ENCODE results near the gene SCYGR3. TPM values are rescaled to one million over a fixed set of nuclear protein-coding genes. Genes with fewer than 3 reads are reported as not detected.

The SCYGR3 gene
- total and polyA plus RNA-seq, 8 donors = not detected

DNA sequence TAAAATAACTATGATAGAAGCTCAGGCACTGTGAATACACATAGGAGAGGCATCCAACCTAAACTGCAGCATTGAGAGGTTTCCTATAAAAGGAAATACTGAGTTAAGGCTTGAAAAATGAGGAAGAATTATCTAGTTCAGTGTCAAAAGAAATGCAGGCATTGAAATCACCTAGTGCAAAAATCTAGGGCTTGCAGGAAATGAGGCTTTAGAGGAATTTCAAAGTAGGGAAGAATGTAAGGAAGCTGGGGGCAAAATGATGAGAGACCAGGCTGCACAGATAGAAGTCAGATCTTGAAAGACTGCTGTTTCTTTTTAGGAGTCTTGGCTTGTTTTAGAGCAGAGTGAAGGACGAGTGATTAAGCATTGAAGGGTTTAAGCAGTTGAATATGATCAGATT is 44.0 kb downstream of the SCYGR3 start:
- ATAC-seq (no peak), DNase-seq (no peak)
- no peaks in the 10 kb centered on the region for H3K36me3 ChIP-seq
- no peak overlapping the region for H3K27ac ChIP-seq
- TF ChIP-seq, protein P1, sequence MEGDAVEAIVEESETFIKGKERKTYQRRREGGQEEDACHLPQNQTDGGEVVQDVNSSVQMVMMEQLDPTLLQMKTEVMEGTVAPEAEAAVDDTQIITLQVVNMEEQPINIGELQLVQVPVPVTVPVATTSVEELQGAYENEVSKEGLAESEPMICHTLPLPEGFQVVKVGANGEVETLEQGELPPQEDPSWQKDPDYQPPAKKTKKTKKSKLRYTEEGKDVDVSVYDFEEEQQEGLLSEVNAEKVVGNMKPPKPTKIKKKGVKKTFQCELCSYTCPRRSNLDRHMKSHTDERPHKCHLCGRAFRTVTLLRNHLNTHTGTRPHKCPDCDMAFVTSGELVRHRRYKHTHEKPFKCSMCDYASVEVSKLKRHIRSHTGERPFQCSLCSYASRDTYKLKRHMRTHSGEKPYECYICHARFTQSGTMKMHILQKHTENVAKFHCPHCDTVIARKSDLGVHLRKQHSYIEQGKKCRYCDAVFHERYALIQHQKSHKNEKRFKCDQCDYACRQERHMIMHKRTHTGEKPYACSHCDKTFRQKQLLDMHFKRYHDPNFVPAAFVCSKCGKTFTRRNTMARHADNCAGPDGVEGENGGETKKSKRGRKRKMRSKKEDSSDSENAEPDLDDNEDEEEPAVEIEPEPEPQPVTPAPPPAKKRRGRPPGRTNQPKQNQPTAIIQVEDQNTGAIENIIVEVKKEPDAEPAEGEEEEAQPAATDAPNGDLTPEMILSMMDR (IDR thresholded peaks at IDR 0.05) = no peak
- no peaks in the 10 kb centered on the region for H3K27me3 ChIP-seq
- intact Hi-C loops (cut with DNase I) = no loop called here
- no peaks in the 10 kb centered on the region for H3K4me1 ChIP-seq
- no peaks in the 10 kb centered on the region for H3K9me3 ChIP-seq
- H3K4me3 ChIP-seq = no peak overlapping the region

DNA sequence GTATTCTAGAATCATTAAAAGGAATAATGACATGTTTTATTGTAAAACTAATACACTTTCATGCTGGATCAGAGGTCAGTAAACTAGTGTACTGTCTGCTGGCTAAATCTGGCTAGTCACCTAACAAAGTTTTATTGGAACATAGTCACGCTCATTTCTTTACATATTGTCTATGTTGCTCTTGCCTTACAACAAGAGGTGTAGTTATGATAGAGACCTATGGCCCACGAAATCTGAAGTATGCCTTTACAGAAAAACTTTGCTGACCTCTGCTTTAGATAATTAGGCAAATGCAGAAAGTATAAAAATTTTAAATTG is 45.8 kb downstream of the SCYGR3 start:
- no peaks in the 10 kb centered on the region for H3K9me3 ChIP-seq
- no peak overlapping the region for H3K27ac ChIP-seq
- no peaks in the 10 kb centered on the region for H3K36me3 ChIP-seq
- ATAC-seq (no peak), DNase-seq (no peak)
- no peaks in the 10 kb centered on the region for H3K4me1 ChIP-seq
- H3K4me3 ChIP-seq = no peak overlapping the region
- no peaks in the 10 kb centered on the region for H3K27me3 ChIP-seq
- TF ChIP-seq, protein P1 (IDR thresholded peaks at IDR 0.05) = no peak
- intact Hi-C loops (cut with DNase I) = no loop called here

DNA sequence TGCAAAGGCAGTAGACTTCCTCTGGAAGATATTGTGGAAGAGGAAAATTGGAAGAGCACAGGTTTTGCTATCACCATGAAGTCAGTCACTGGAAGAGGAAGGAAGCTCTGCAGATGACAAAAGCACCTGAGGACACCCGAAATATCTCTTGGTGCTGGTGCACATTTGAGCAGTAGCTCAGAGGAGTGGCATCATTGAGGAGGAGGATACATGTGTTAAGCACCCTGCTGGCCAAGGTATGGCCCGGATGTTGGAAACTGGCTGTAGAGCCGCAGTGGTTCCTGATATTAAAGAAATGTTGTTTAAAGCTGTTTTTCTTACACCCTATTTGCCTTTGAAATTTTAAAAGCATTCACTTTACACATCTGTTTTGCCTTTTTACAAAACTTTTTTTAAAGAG is 48.6 kb downstream of the SCYGR3 start:
- H3K27ac ChIP-seq = no peak overlapping the region
- intact Hi-C loops (cut with DNase I) = no loop called here
- no peaks in the 10 kb centered on the region for H3K27me3 ChIP-seq
- no peak overlapping the region for H3K4me3 ChIP-seq
- H3K9me3 ChIP-seq = no peaks in the 10 kb centered on the region
- TF ChIP-seq, protein P1 (IDR thresholded peaks at IDR 0.05) = no peak
- no peak for ATAC-seq
- peaks cover 0 to 7% of the 10 kb centered on the region in 2 donors for H3K36me3 ChIP-seq
- no peak for DNase-seq
- H3K4me1 ChIP-seq = no peaks in the 10 kb centered on the region

DNA sequence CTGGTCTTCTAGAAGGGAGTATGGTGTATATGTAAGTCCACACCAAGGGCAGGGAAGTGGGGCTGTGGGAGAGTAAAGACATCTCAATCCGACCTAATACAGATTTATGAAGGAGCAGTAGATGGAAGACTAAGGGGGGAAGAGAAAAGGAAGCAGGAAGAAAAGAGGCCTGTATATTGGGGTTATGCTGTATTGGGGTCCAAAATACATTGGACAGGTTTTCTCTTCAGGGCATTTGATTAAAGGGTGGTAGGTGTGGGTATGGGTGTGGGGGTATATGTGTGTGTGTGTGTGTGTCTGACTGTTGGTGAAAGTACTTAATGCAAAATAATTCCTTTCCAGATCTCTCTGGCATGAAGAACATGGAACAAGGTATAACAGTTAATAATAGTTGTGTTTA is 49.6 kb downstream of the SCYGR3 start:
- TF ChIP-seq, protein P1 (IDR thresholded peaks at IDR 0.05) = no peak
- H3K36me3 ChIP-seq = peaks cover 0 to 7% of the 10 kb centered on the region in 2 donors
- H3K4me3 ChIP-seq = no peak overlapping the region
- H3K27me3 ChIP-seq = no peaks in the 10 kb centered on the region
- no peaks in the 10 kb centered on the region for H3K4me1 ChIP-seq
- H3K9me3 ChIP-seq = no peaks in the 10 kb centered on the region
- ATAC-seq = no peak
- no peak for DNase-seq
- intact Hi-C loops (cut with DNase I) = no loop called here
- H3K27ac ChIP-seq = no peak overlapping the region

Other genes with a start within 250 kb of the SCYGR3 start
- gene TM4SF20, start 235.5 kb downstream of the SCYGR3 start, total RNA-seq = not detected
- gene TM4SF20, start 235.5 kb downstream of the SCYGR3 start, polyA plus RNA-seq (ENCODE audit: insufficient read length in 6 of 6) = under 1 TPM in 5 of 6 donors, not detected in 1; 0.06 to 0.14 (median 0.08) TPM
- not detected for gene SCYGR1, start 226.9 kb downstream of the SCYGR3 start, total RNA-seq
- not detected for gene SCYGR1, start 226.9 kb downstream of the SCYGR3 start, polyA plus RNA-seq (ENCODE audit: insufficient read length in 6 of 6)
- 100 to 1,000 TPM in 1 of 2 donors, 10 to 100 TPM in 1; 69.8 to 118 TPM for gene AGFG1, start 142.7 kb downstream of the SCYGR3 start, total RNA-seq
- gene AGFG1, start 142.7 kb downstream of the SCYGR3 start, polyA plus RNA-seq (ENCODE audit: insufficient read length in 6 of 6) = 10 to 100 TPM; 57.2 to 65.4 (median 62.3) TPM
- not detected for gene SCYGR2, start 15.9 kb downstream of the SCYGR3 start, total RNA-seq
- not detected for gene SCYGR2, start 15.9 kb downstream of the SCYGR3 start, polyA plus RNA-seq (ENCODE audit: insufficient read length in 6 of 6)
- gene SCYGR4, start 2.7 kb upstream of the SCYGR3 start, total RNA-seq = not detected
- under 1 TPM in 3 of 6 donors, not detected in 3; 0.08 to 0.23 (median 0.17) TPM for gene SCYGR4, start 2.7 kb upstream of the SCYGR3 start, polyA plus RNA-seq (ENCODE audit: insufficient read length in 6 of 6)
- not detected for gene SCYGR5, start 52.0 kb upstream of the SCYGR3 start, total RNA-seq
- gene SCYGR5, start 52.0 kb upstream of the SCYGR3 start, polyA plus RNA-seq (ENCODE audit: insufficient read length in 6 of 6) = not detected
- 10 to 100 TPM in 1 of 2 donors, 1 to 10 TPM in 1; 6.2 to 10.7 TPM for gene SLC19A3, start 103.2 kb upstream of the SCYGR3 start, total RNA-seq
- 10 to 100 TPM; 12.3 to 32.5 (median 24.3) TPM for gene SLC19A3, start 103.2 kb upstream of the SCYGR3 start, polyA plus RNA-seq (ENCODE audit: insufficient read length in 6 of 6)
- gene SCYGR6, start 109.9 kb upstream of the SCYGR3 start, total RNA-seq = not detected
- gene SCYGR6, start 109.9 kb upstream of the SCYGR3 start, polyA plus RNA-seq (ENCODE audit: insufficient read length in 6 of 6) = not detected
- not detected for gene SCYGR7, start 113.5 kb upstream of the SCYGR3 start, total RNA-seq
- gene SCYGR7, start 113.5 kb upstream of the SCYGR3 start, polyA plus RNA-seq (ENCODE audit: insufficient read length in 6 of 6) = not detected
- not detected for gene SCYGR8, start 131.1 kb upstream of the SCYGR3 start, total RNA-seq
- not detected for gene SCYGR8, start 131.1 kb upstream of the SCYGR3 start, polyA plus RNA-seq (ENCODE audit: insufficient read length in 6 of 6)
- gene CCL20, start 199.0 kb upstream of the SCYGR3 start, total RNA-seq = 10 to 100 TPM in 1 of 2 donors, 1 to 10 TPM in 1; 1.9 to 15.7 TPM
- gene CCL20, start 199.0 kb upstream of the SCYGR3 start, polyA plus RNA-seq (ENCODE audit: insufficient read length in 6 of 6) = under 1 TPM in 5 of 6 donors, not detected in 1; 0.56 to 0.99 (median 0.62) TPM